ENCODE data around the gene SYTL1. TPM values are rescaled to one million over a fixed set of nuclear protein-coding genes. Genes with fewer than 3 reads are reported as not detected.
A peak's percentile ranks its signal among the peaks of the same experiment; 100 is the strongest.

SYTL1 gene
- total RNA-seq, 1 donor from 2014 or later: 1.9 TPM

GRCh38 chr1:27346991-27347624 lies 5.3 kb downstream of the SYTL1 start:
- DNase-seq (ENCODE audit: low spot score): no peak

GRCh38 chr1:27348861-27349783 lies 7.3 kb downstream of the SYTL1 start:
- DNase-seq (ENCODE audit: low spot score): no peak

GRCh38 chr1:27349784-27350662 lies 8.2 kb downstream of the SYTL1 start:
- no peak for DNase-seq (ENCODE audit: low spot score)

- DNase-seq (ENCODE audit: low spot score): no peak
Measured at GRCh38 chr1:27350663-27351540, 9.1 kb downstream of the SYTL1 start.

- DNase-seq (ENCODE audit: low spot score): no peak
Measured at GRCh38 chr1:27351541-27352107, 9.8 kb downstream of the SYTL1 start.

GRCh38 chr1:27353166-27353565 lies 11.3 kb downstream of the SYTL1 start:
- DNase-seq (ENCODE audit: low spot score): no peak

- no peak for DNase-seq (ENCODE audit: low spot score)
Measured at GRCh38 chr1:27353629-27354028, 11.8 kb downstream of the SYTL1 start.

- no peak for DNase-seq (ENCODE audit: low spot score)
Measured at GRCh38 chr1:27355683-27356082, 13.9 kb downstream of the SYTL1 start.

- DNase-seq (ENCODE audit: low spot score): no peak
Measured at GRCh38 chr1:27356277-27356618, 14.4 kb downstream of the SYTL1 start.

GRCh38 chr1:27356619-27357280 lies 14.9 kb downstream of the SYTL1 start:
- DNase-seq (ENCODE audit: low spot score): no peak

- peak; percentile 94 for DNase-seq (ENCODE audit: low spot score)
Measured at GRCh38 chr1:27357281-27358037, 15.6 kb downstream of the SYTL1 start.

GRCh38 chr1:27358038-27358927 lies 16.5 kb downstream of the SYTL1 start:
- no peak for DNase-seq (ENCODE audit: low spot score)

- DNase-seq (ENCODE audit: low spot score): no peak
Measured at GRCh38 chr1:27358928-27359313, 17.1 kb downstream of the SYTL1 start.

- DNase-seq (ENCODE audit: low spot score): no peak
Measured at GRCh38 chr1:27359822-27360158, 18.0 kb downstream of the SYTL1 start.

GRCh38 chr1:27360159-27361043 lies 18.6 kb downstream of the SYTL1 start:
- no peak for DNase-seq (ENCODE audit: low spot score)

- DNase-seq (ENCODE audit: low spot score): no peak
Measured at GRCh38 chr1:27361044-27361402, 19.2 kb downstream of the SYTL1 start.

- DNase-seq (ENCODE audit: low spot score): no peak
Measured at GRCh38 chr1:27361553-27361952, 19.7 kb downstream of the SYTL1 start.
